ENCODE measurements around the gene OTUD5.
"Not testable (repeated sequence)": the region's sequence is repeated elsewhere in the genome, so short reads cannot be mapped to it uniquely, and the experiment has no call there.

Gene OTUD5

GRCh38 chrX:48890296-48890925 lies 67.0 kb downstream of the OTUD5 start:
- DNase-seq (ENCODE audit: low spot score), result no peak

- DNase-seq (ENCODE audit: low spot score), result not testable (repeated sequence)
Measured at GRCh38 chrX:48886586-48886985, 70.8 kb downstream of the OTUD5 start.

GRCh38 chrX:48883729-48884128 lies 73.7 kb downstream of the OTUD5 start:
- no peak for DNase-seq (ENCODE audit: low spot score)

GRCh38 chrX:48876944-48877343 lies 80.5 kb downstream of the OTUD5 start:
- DNase-seq (ENCODE audit: low spot score), result not testable (repeated sequence)
